Measurements from ENCODE around the gene DPH6. TPM values are rescaled to one million over a fixed set of nuclear protein-coding genes. Genes with fewer than 3 reads are reported as not detected.

DPH6 gene
- total and polyA plus RNA-seq, 7 donors: 5.5 to 26.0 (median 18.0) TPM

DNA sequence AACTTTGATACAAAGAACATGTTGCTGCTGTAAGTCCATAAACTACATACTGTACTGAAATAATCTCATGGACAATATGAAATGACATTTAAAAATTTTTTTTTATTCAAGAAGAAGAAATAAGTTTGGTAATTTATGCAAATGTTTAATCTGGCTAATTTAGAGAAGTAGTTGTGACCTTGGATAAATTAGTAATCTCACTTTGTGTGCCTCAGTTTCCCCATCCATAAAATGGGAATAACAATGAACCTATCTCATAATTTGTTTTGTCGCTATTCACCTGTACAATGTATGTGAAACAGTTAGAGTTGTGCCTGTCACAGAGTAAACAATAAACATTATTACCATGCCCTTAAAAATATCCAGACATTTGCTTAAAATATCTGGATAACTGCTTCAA lies 15.3 kb upstream of the DPH6 start:
- Histone ChIP-seq H3K9me3 (no peaks in the 10 kb centered on the region), H3K4me3 (no peak overlapping the region), H3K4me1 (peaks cover 6% of the 10 kb centered on the region), H3K27me3 (ENCODE audit: insufficient read depth in 3 of 3, low read length in 2 of 3) (no peaks in the 10 kb centered on the region), H3K36me3 (ENCODE audit: insufficient read depth in 1 of 2, low read depth in 1 of 2) (no peaks in the 10 kb centered on the region), H3K27ac (no peak overlapping the region)
- TF ChIP-seq, protein P1, sequence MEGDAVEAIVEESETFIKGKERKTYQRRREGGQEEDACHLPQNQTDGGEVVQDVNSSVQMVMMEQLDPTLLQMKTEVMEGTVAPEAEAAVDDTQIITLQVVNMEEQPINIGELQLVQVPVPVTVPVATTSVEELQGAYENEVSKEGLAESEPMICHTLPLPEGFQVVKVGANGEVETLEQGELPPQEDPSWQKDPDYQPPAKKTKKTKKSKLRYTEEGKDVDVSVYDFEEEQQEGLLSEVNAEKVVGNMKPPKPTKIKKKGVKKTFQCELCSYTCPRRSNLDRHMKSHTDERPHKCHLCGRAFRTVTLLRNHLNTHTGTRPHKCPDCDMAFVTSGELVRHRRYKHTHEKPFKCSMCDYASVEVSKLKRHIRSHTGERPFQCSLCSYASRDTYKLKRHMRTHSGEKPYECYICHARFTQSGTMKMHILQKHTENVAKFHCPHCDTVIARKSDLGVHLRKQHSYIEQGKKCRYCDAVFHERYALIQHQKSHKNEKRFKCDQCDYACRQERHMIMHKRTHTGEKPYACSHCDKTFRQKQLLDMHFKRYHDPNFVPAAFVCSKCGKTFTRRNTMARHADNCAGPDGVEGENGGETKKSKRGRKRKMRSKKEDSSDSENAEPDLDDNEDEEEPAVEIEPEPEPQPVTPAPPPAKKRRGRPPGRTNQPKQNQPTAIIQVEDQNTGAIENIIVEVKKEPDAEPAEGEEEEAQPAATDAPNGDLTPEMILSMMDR (IDR thresholded peaks at IDR 0.05): no peak
- intact Hi-C loops (cut with DNase I): no loop called here
- DNase-seq: no peak
- 97 to 100% (median 100%) methylated on average over 1 of the region's 1 CpG for WGBS, 3 donors
- no peak for ATAC-seq

DNA sequence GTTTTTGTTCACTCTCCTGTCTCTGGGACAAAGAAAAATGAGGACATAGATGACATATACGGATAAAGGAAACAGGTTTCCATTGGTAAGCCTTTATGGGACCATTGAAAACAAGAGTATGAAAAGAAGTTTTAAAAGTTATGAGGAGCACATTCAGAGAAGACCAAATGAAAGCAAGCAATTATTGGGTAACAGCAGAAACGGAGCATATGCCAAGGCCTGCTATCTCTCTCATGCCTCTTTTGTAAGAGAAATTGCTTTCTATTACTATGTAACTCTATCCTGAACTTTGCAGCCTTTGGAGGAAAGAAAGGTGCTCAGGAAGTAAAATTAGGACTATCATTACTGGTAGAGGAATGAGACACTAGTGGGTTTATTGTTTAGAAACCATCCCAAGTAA lies 14.9 kb upstream of the DPH6 start:
- intact Hi-C loops (cut with DNase I): no loop called here
- TF ChIP-seq, protein P1 (IDR thresholded peaks at IDR 0.05): no peak
- peaks cover 6% of the 10 kb centered on the region for H3K4me1 ChIP-seq
- ATAC-seq: no peak
- H3K27ac ChIP-seq: no peak overlapping the region
- H3K36me3 ChIP-seq (ENCODE audit: insufficient read depth in 1 of 2, low read depth in 1 of 2): no peaks in the 10 kb centered on the region
- no peak for DNase-seq
- H3K9me3 ChIP-seq: no peaks in the 10 kb centered on the region
- H3K27me3 ChIP-seq (ENCODE audit: insufficient read depth in 3 of 3, low read length in 2 of 3): no peaks in the 10 kb centered on the region
- 82 to 91% (median 88%) methylated on average over 2 of the region's 2 CpGs for WGBS, 3 donors
- no peak overlapping the region for H3K4me3 ChIP-seq

DNA sequence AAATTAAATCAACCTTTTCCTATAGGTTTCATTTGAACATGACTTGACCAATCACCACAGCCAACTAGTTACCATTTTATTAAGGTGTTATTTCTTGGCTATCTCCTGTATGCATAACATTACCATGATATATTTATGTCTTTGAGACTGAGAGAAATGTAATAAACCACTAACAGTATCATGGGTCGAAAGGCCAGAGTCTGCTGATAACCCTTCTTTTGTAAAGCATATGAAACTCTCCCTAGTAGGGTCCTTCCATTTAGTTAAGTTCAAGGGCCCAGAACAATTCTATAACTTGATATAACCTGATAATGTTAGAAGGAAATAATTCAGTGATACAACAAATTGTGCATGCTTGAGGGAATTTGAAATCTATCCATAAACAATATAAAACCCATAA lies 14.3 kb upstream of the DPH6 start:
- ATAC-seq: no peak
- intact Hi-C loops (cut with DNase I): no loop called here

GRCh38 chr15:35559683-35560082 lies 13.7 kb upstream of the DPH6 start:
- Histone ChIP-seq H3K4me1 (peaks cover 6% of the 10 kb centered on the region), H3K27ac (no peak overlapping the region), H3K4me3 (no peak overlapping the region), H3K9me3 (no peaks in the 10 kb centered on the region), H3K36me3 (ENCODE audit: insufficient read depth in 1 of 2, low read depth in 1 of 2) (no peaks in the 10 kb centered on the region), H3K27me3 (ENCODE audit: insufficient read depth in 3 of 3, low read length in 2 of 3) (no peaks in the 10 kb centered on the region)
- WGBS, 3 donors: 79 to 92% (median 82%) methylated on average over 2 of the region's 2 CpGs
- DNase-seq: no peak
- intact Hi-C loops (cut with DNase I): no loop called here
- TF ChIP-seq, protein P1 (IDR thresholded peaks at IDR 0.05): no peak
- no peak for ATAC-seq

More for the DNA sequence above, 14.3 kb upstream of the DPH6 start:
- 89 to 98% (median 94%) methylated on average over 1 of the region's 1 CpG for WGBS, 3 donors
- Histone ChIP-seq H3K4me3 (no peak overlapping the region), H3K9me3 (no peaks in the 10 kb centered on the region), H3K27me3 (ENCODE audit: insufficient read depth in 3 of 3, low read length in 2 of 3) (no peaks in the 10 kb centered on the region), H3K27ac (no peak overlapping the region), H3K36me3 (ENCODE audit: insufficient read depth in 1 of 2, low read depth in 1 of 2) (no peaks in the 10 kb centered on the region), H3K4me1 (peaks cover 6% of the 10 kb centered on the region)
- TF ChIP-seq, protein P1 (IDR thresholded peaks at IDR 0.05): no peak
- DNase-seq: no peak

DNA sequence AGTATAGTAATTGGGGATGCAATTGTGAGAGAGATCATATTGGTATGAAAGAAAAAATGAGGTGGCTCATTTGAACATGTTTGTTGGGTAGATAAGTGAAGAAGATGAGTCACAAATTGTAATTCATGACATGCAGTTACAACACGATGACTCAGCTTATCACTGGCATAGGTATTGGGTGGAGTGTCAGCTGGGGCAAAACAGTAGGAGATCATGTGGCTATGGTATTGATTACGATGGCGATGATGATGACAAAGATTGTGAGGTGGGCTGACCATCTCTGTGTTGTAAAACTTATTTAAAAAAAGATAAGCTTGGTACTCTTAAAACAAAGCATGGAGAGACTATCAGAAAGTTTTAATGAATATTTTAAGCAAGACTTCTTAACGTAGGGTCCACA lies 11.6 kb upstream of the DPH6 start:
- Histone ChIP-seq H3K36me3 (ENCODE audit: insufficient read depth in 1 of 2, low read depth in 1 of 2) (no peaks in the 10 kb centered on the region), H3K9me3 (no peaks in the 10 kb centered on the region), H3K4me1 (peaks cover 6% of the 10 kb centered on the region), H3K4me3 (no peak overlapping the region), H3K27ac (no peak overlapping the region), H3K27me3 (ENCODE audit: insufficient read depth in 3 of 3, low read length in 2 of 3) (no peaks in the 10 kb centered on the region)
- TF ChIP-seq, protein P1 (IDR thresholded peaks at IDR 0.05): no peak
- DNase-seq: no peak
- WGBS, 3 donors: 77 to 90% (median 87%) methylated on average over 4 of the region's 4 CpGs
- intact Hi-C loops (cut with DNase I): no loop called here
- ATAC-seq: peak in 2 of 4 donors; percentile 40 to 42

Measured in psoas muscle (tissue), 8 donors.